Measurements from ENCODE around the gene R3HDM4. TPM values are rescaled to one million over a fixed set of nuclear protein-coding genes. Genes with fewer than 3 reads are reported as not detected.

R3HDM4 gene
- total and polyA plus RNA-seq, 10 of the 15 experiments (the other 5 are each of a cell fraction or from before 2014, with no cell fraction given), result 1.3 to 65.8 (median 27.7) TPM

- Histone ChIP-seq H3K4me2 (ENCODE audit: control insufficient read depth, insufficient read depth) (no peak overlapping the region), H2AFZ (ENCODE audit: control insufficient read depth, low read depth, low read length) (no peak overlapping the region), H3K4me1 (ENCODE audit: control insufficient read depth, insufficient read depth, low read length) (no peaks in the 10 kb centered on the region), H3K27ac (ENCODE audit: control insufficient read depth, insufficient read depth) (no peak overlapping the region), H3K9me3 (replicated peaks; ENCODE audit: control insufficient read depth, insufficient read depth, low read length) (no peaks in the 10 kb centered on the region), H3K27me3 (replicated peaks in 1 of 2; ENCODE audit: control insufficient read depth in 2 of 2, insufficient read depth in 2 of 2, low read length in 1 of 2) (no peaks in the 10 kb centered on the region), H4K20me1 (ENCODE audit: control insufficient read depth, insufficient read depth) (no peaks in the 10 kb centered on the region), H3K79me2 (ENCODE audit: control insufficient read depth, insufficient read depth, low read length) (no peaks in the 10 kb centered on the region), H3K9ac (ENCODE audit: control insufficient read depth, insufficient read depth, low read length) (no peak overlapping the region), H3K4me3 (no peak overlapping the region), H3K36me3 (ENCODE audit: control insufficient read depth in 2 of 2, insufficient read depth in 2 of 2, low read length in 1 of 2) (no peaks in the 10 kb centered on the region; a peak in 1 of 4 replicates)
- no peak for FAIRE-seq
- no peak for ATAC-seq
- BruUV-seq (replicated peaks), result no TSS peak
- in situ Hi-C loops (cut with MboI) (no loop called here), intact Hi-C loops (cut with micrococcal nuclease; ENCODE audit: unreplicated experiment) (no loop called here)
- no peak for DNase-seq (ENCODE audit: low read depth, low spot score)
- TF ChIP-seq ZNF217 (IDR thresholded peaks at IDR 0.05) (no peak), TCF7 (IDR thresholded peaks at IDR 0.05; ENCODE audit: borderline replicate concordance) (no peak), NR2C1 (IDR thresholded peaks at IDR 0.05) (no peak), PAX8 (IDR thresholded peaks at IDR 0.05) (no peak), FOS (IDR thresholded peaks at IDR 0.05; ENCODE audit: borderline replicate concordance, extremely low read depth, insufficient read length) (no peak), ATF7 (IDR thresholded peaks at IDR 0.05; ENCODE audit: low read depth) (no peak), IKZF2 (IDR thresholded peaks at IDR 0.05) (no peak), ZBTB4 (CRISPR knock-in tag; IDR thresholded peaks at IDR 0.05) (no peak), POLR2A (IDR thresholded peaks at IDR 0.05; ENCODE audit: low read depth, low read length) (no peak), CREB1 (IDR thresholded peaks at IDR 0.05; ENCODE audit: low read depth) (no peak), NBN (IDR thresholded peaks at IDR 0.05) (no peak), MEF2B (IDR thresholded peaks at IDR 0.05; ENCODE audit: partially characterized antibody, poor library complexity, severe bottlenecking) (no peak), TCF12 (IDR thresholded peaks at IDR 0.05; ENCODE audit: low read depth, low read length) (no peak), POU2F2 (IDR thresholded peaks at IDR 0.05; ENCODE audit: borderline replicate concordance, low read depth, low read length) (no peak), MAX (IDR thresholded peaks at IDR 0.05; ENCODE audit: low read depth, low read length) (no peak), HDAC2 (IDR thresholded peaks at IDR 0.05) (no peak), SREBF2 (IDR thresholded peaks at IDR 0.05; ENCODE audit: low read length) (no peak), SUZ12 (IDR thresholded peaks at IDR 0.05; ENCODE audit: unreplicated experiment) (no peak)
- TF ChIP-seq, protein P1, sequence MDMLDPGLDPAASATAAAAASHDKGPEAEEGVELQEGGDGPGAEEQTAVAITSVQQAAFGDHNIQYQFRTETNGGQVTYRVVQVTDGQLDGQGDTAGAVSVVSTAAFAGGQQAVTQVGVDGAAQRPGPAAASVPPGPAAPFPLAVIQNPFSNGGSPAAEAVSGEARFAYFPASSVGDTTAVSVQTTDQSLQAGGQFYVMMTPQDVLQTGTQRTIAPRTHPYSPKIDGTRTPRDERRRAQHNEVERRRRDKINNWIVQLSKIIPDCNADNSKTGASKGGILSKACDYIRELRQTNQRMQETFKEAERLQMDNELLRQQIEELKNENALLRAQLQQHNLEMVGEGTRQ (IDR thresholded peaks at IDR 0.05; ENCODE audit: borderline replicate concordance, low read depth, low read length), result no peak
- POLR2A ChIA-PET, result no interaction called here
- SMC1A ChIA-PET (ENCODE audit: uncharacterized antibody, unreplicated experiment), result no interaction called here
- WGBS (ENCODE audit: insufficient coverage, insufficient replicate concordance, low lambda C conversion rate, missing lambda C conversion rate), result 89% methylated on average over 21 of the region's 28 CpGs
- RAD21 ChIA-PET (ENCODE audit: unreplicated experiment), result no interaction called here
- CTCF ChIA-PET, result no interaction called here
Measured at GRCh38 chr19:870963-871401, 42.0 kb downstream of the R3HDM4 start.

Data from GM12878 (cell line).